Calu3 (cell line): ENCODE data around the gene DLEC1. TPM values are rescaled to one million over a fixed set of nuclear protein-coding genes. Genes with fewer than 3 reads are reported as not detected.

Source experiments
- BruUV-seq: library from RNA; stranded (reverse); fragments of 400-500 nt; replicated peaks from 2 replicates; lab custom pipeline; 2021; lab: Mats Ljungman, UMichigan
- CTCF ChIA-PET: fragments of 300-600 bp; sonication (Branson Sonifier 250); formaldehyde crosslinking; loops from one replicate; lab custom pipeline; 2022; ENCODE audit warnings: antibody characterized with exemption; lab: Charles Lee
- DNase-seq: peaks from one replicate; pipeline ENCODE4 v3.0.0; 2022
- H3K27ac Mint-ChIP-seq: one replicate; pipeline ENCODE4 v1.8.0; 2022; ENCODE audit warnings: mixed read lengths; ENCODE audit not compliant: unreplicated experiment
- H3K27me3 Mint-ChIP-seq: one replicate; pipeline ENCODE4 v1.8.0; 2022; ENCODE audit warnings: mixed read lengths; ENCODE audit not compliant: unreplicated experiment
- H3K36me3 Mint-ChIP-seq: one replicate; pipeline ENCODE4 v1.8.0; 2022; ENCODE audit warnings: mild to moderate bottlenecking, moderate library complexity, mixed read lengths; ENCODE audit not compliant: insufficient read depth, unreplicated experiment
- H3K4me1 Mint-ChIP-seq: one replicate; pipeline ENCODE4 v1.8.0; 2022; ENCODE audit warnings: mild to moderate bottlenecking, low read depth, mixed read lengths; ENCODE audit not compliant: unreplicated experiment
- H3K4me3 Mint-ChIP-seq: one replicate; pipeline ENCODE4 v1.8.0; 2022; ENCODE audit warnings: mild to moderate bottlenecking, low read depth, moderate library complexity, mixed read lengths; ENCODE audit not compliant: unreplicated experiment
- H3K9me3 Mint-ChIP-seq: one replicate; pipeline ENCODE4 v1.8.0; 2022; ENCODE audit warnings: low read depth, mixed read lengths; ENCODE audit not compliant: unreplicated experiment
- CTCF ChIP-seq: fragments of 200-600 bp; IDR thresholded peaks from one replicate; pipeline ENCODE4 v1.8.0; 2022; ENCODE audit warnings: antibody characterized with exemption; ENCODE audit not compliant: unreplicated experiment
- intact Hi-C: fragments of 100-400 bp; cut with micrococcal nuclease; formaldehyde crosslinking; loops from one replicate; pipeline ENCODE4 v1.10.0; 2022; ENCODE audit not compliant: unreplicated experiment
- total RNA-seq: library from RNA; stranded (reverse); gene quantifications from 2 replicates; pipeline ENCODE4 v1.2.3, GENCODE V29; 2022

The DLEC1 gene
- total RNA-seq, 1 experiment from 2014 or later, result 0.28 TPM

- CTCF ChIA-PET, result interaction anchor here (0.5 to 2.0 kb wide), 3 partner anchors 10 to 178 kb away, joined by 3 to 13 read pairs (median 4); partner anchors contain the start of gene VILL
- peaks cover 52% of the 10 kb centered on the region for H3K36me3 Mint-ChIP-seq
- DNase-seq, result no peak
- H3K4me1 Mint-ChIP-seq, result peaks cover 40% of the 10 kb centered on the region
- H3K4me3 Mint-ChIP-seq, result no peak overlapping the region
- H3K27me3 Mint-ChIP-seq, result no peaks in the 10 kb centered on the region
- TF ChIP-seq CTCF, result no peak
- no peaks in the 10 kb centered on the region for H3K9me3 Mint-ChIP-seq
- intact Hi-C loops, result loop anchor here (5.0 kb wide), 1 partner anchor 41 kb away; no protein-coding TSS in a partner anchor
- no peak overlapping the region for H3K27ac Mint-ChIP-seq
- no TSS peak for BruUV-seq
Observed at GRCh38 chr3:38000965-38001455, 38.0 kb upstream of the DLEC1 start.

DNA sequence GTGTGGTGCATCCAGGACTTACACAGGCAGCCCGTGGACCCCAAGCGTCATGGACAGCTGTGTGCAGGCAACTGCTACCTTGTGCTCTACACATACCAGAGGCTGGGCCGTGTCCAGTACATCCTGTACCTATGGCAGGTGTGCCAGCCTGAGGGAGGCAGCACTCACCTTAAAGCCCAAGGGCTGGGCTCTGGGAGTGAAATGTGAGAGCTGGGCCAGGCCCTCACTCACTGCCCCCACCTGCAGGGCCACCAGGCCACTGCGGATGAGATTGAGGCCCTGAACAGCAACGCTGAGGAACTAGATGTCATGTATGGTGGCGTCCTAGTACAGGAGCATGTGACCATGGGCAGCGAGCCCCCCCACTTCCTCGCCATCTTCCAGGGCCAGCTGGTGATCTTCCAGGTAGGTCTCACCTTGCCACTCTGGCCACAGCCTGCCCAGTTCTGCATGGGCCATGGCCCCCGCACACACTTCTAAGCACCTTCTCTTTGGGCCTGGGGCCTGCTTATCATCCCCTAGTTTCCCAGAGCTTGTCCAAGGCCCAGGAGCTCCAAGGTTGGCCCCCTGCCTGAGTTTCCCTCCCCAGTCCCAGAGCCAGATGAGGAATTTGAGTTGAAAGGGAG, 37.4 kb upstream of the DLEC1 start:
- H3K27ac Mint-ChIP-seq, result no peak overlapping the region
- H3K36me3 Mint-ChIP-seq, result peaks cover 52% of the 10 kb centered on the region
- peaks cover 34% of the 10 kb centered on the region for H3K4me1 Mint-ChIP-seq
- BruUV-seq, result no TSS peak
- CTCF ChIA-PET, result interaction anchor here (0.6 to 2.0 kb wide), 3 partner anchors 11 to 37 kb away, joined by 3 to 13 read pairs (median 3); partner anchors contain the start of gene VILL
- intact Hi-C loops, result loop anchor here (5.0 kb wide), 1 partner anchor 41 kb away; no protein-coding TSS in a partner anchor
- peak; percentile 33 for TF ChIP-seq CTCF
- peak; percentile 53 for DNase-seq
- no peaks in the 10 kb centered on the region for H3K27me3 Mint-ChIP-seq
- no peak overlapping the region for H3K4me3 Mint-ChIP-seq
- H3K9me3 Mint-ChIP-seq, result no peaks in the 10 kb centered on the region

- no peak overlapping the region for H3K27ac Mint-ChIP-seq
- intact Hi-C loops, result loop anchor here (5.0 kb wide), 1 partner anchor 40 kb away; no protein-coding TSS in a partner anchor
- no peaks in the 10 kb centered on the region for H3K27me3 Mint-ChIP-seq
- no peaks in the 10 kb centered on the region for H3K9me3 Mint-ChIP-seq
- no TSS peak for BruUV-seq
- DNase-seq, result no peak
- no peak for TF ChIP-seq CTCF
- H3K36me3 Mint-ChIP-seq, result peaks cover 45% of the 10 kb centered on the region
- peaks cover 30% of the 10 kb centered on the region for H3K4me1 Mint-ChIP-seq
- CTCF ChIA-PET, result interaction anchor here (2.0 kb wide), 1 partner anchor 28 kb away, joined by 13 read pairs; no protein-coding TSS in a partner anchor
- no peak overlapping the region for H3K4me3 Mint-ChIP-seq
Observed at GRCh38 chr3:38002291-38002876, 36.6 kb upstream of the DLEC1 start.

GRCh38 chr3:38002940-38003339, 36.1 kb upstream of the DLEC1 start:
- H3K36me3 Mint-ChIP-seq, result peaks cover 45% of the 10 kb centered on the region
- CTCF ChIA-PET, result interaction anchor here (1.3 kb wide), 1 partner anchor 29 kb away, joined by 16 read pairs; no protein-coding TSS in a partner anchor
- no peak for DNase-seq
- no TSS peak for BruUV-seq
- no peak for TF ChIP-seq CTCF
- H3K9me3 Mint-ChIP-seq, result no peaks in the 10 kb centered on the region
- peak overlapping the region; percentile 44 for H3K27ac Mint-ChIP-seq
- intact Hi-C loops, result loop anchor here (5.0 kb wide), 1 partner anchor 39 kb away; no protein-coding TSS in a partner anchor
- H3K4me3 Mint-ChIP-seq, result no peak overlapping the region
- no peaks in the 10 kb centered on the region for H3K27me3 Mint-ChIP-seq
- peaks cover 30% of the 10 kb centered on the region for H3K4me1 Mint-ChIP-seq
